ENCODE data around the gene ARMC9. TPM values are rescaled to one million over a fixed set of nuclear protein-coding genes. Genes with fewer than 3 reads are reported as not detected.

ARMC9 gene
- total and polyA plus RNA-seq, 11 donors = 0.95 to 4.7 (median 2.4) TPM

DNA sequence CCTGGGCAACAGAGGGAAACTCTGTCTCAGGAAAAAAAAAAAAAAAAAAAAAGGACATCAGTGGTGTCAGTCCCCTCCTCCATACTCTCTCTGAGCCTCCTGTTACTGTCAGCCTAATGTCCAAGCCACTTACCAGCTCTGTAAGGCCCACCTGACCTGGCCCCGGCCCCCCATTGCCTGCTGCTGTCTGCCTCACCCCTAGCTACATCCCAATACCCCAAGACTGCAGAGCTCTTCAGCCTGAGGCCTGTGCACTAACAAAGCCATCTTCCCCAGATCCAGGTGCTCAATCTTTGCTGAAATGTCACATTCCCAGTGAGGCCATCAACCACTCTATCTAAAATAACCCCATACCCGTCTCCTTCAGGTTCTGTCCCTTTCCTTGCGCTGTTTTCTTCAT lies 5.7 kb downstream of the ARMC9 start:
- TF ChIP-seq, protein P1, sequence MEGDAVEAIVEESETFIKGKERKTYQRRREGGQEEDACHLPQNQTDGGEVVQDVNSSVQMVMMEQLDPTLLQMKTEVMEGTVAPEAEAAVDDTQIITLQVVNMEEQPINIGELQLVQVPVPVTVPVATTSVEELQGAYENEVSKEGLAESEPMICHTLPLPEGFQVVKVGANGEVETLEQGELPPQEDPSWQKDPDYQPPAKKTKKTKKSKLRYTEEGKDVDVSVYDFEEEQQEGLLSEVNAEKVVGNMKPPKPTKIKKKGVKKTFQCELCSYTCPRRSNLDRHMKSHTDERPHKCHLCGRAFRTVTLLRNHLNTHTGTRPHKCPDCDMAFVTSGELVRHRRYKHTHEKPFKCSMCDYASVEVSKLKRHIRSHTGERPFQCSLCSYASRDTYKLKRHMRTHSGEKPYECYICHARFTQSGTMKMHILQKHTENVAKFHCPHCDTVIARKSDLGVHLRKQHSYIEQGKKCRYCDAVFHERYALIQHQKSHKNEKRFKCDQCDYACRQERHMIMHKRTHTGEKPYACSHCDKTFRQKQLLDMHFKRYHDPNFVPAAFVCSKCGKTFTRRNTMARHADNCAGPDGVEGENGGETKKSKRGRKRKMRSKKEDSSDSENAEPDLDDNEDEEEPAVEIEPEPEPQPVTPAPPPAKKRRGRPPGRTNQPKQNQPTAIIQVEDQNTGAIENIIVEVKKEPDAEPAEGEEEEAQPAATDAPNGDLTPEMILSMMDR (IDR thresholded peaks at IDR 0.05) = no peak
- TF ChIP-seq POLR2A (IDR thresholded peaks at IDR 0.05) = no peak
- DNase-seq (no peak), ATAC-seq (no peak)
- no peak overlapping the region for H3K27ac ChIP-seq
- H3K4me1 ChIP-seq = peaks cover 0 to 8% (median 2%) of the 10 kb centered on the region in 12 donors
- 92 to 99% (median 97%) methylated on average over 3 of the region's 3 CpGs for WGBS, 4 donors
- no peaks in the 10 kb centered on the region for H3K9me3 ChIP-seq
- peaks cover 0 to 13% (median 0%) of the 10 kb centered on the region in 9 donors for H3K36me3 ChIP-seq
- intact Hi-C loops (cut with DNase I) = no loop called here
- H3K4me3 ChIP-seq = no peak overlapping the region
- H3K27me3 ChIP-seq = no peaks in the 10 kb centered on the region

DNA sequence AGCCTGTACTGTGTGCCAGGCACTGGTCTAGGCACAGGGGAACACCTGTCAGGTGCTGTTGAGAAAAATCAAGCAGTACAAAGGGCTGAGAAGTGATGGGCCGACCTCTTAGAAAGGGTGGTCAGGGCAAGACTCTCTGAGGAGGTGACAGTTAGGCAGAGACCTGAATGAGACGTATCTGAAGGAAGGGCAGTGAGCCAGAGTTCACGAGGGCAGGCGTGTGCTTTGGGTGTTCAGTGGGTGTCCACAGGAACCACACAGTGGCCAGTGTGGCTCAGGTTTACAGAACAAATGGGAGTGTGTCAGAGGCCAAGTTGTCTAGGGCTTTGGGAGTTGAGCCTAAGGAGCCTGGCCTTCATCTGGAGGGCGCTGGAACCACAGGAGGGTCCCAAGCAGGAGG lies 6.2 kb downstream of the ARMC9 start:
- intact Hi-C loops (cut with DNase I) = no loop called here
- DNase-seq (no peak), ATAC-seq (no peak)
- H3K27me3 ChIP-seq = no peaks in the 10 kb centered on the region
- H3K4me1 ChIP-seq = peaks cover 0 to 4% (median 0%) of the 10 kb centered on the region in 12 donors
- no peak overlapping the region for H3K27ac ChIP-seq
- WGBS, 4 donors = 91 to 95% (median 94%) methylated on average over 5 of the region's 5 CpGs
- no peak overlapping the region for H3K4me3 ChIP-seq
- no peaks in the 10 kb centered on the region for H3K9me3 ChIP-seq
- peaks cover 0 to 18% (median 0%) of the 10 kb centered on the region in 9 donors for H3K36me3 ChIP-seq
- TF ChIP-seq, protein P1 (IDR thresholded peaks at IDR 0.05) = no peak

DNA sequence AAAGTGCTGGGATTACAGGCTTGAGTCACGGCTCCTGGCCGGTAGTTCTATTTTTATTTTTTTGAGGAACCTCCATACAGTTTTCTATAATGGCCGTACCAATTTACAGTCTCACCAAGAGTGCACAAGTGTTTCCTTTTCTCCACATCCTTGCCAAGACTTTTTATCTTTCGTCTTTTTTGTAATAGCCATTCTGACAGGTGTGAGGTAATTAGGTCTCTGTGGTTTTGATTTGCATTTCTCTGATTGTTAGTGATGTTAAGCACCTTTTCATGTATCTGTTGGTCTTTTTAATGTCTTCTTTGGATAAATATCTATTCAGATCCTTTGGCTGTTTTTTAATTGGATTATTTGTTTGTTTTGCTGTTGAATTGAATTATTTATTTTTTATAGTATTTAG lies 9.3 kb downstream of the ARMC9 start:
- TF ChIP-seq, protein P1 (IDR thresholded peaks at IDR 0.05) = no peak
- no peak for TF ChIP-seq POLR2A (IDR thresholded peaks at IDR 0.05)
- no peak for ATAC-seq
- peaks cover 0 to 28% (median 3%) of the 10 kb centered on the region in 9 donors for H3K36me3 ChIP-seq
- no peak overlapping the region for H3K27ac ChIP-seq
- H3K9me3 ChIP-seq = no peaks in the 10 kb centered on the region
- H3K4me3 ChIP-seq = no peak overlapping the region
- 87 to 91% (median 90%) methylated on average over 4 of the region's 4 CpGs for WGBS, 4 donors
- H3K27me3 ChIP-seq = no peaks in the 10 kb centered on the region
- peaks cover 0 to 9% (median 0%) of the 10 kb centered on the region in 12 donors for H3K4me1 ChIP-seq
- no peak for DNase-seq
- intact Hi-C loops (cut with DNase I) = no loop called here

DNA sequence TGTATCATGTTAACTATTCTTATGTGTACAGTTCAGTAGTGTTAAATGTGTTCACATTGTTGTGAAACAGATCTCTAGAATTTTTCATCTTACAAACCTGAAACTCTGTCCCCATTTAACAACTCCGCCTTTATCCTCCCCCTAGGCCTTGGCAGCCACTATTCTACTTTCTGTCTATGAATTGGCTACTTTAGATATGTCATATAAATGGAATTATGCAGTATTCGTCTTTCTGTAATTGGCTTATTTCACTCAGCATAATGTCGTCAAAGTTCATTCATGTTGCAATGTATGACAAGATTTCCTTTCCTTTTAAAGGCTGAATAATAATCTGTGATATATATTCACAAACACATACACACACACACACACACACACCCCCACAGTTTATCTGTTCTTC lies 12.4 kb downstream of the ARMC9 start:
- no peak for ATAC-seq
- intact Hi-C loops (cut with DNase I) = no loop called here
- TF ChIP-seq POLR2A (IDR thresholded peaks at IDR 0.05) = no peak
- TF ChIP-seq, protein P1 (IDR thresholded peaks at IDR 0.05) = no peak
- Histone ChIP-seq H3K4me3 (no peak overlapping the region), H3K9me3 (no peaks in the 10 kb centered on the region), H3K27me3 (no peaks in the 10 kb centered on the region), H3K4me1 (peaks cover 0 to 9% (median 0%) of the 10 kb centered on the region in 12 donors), H3K27ac (no peak overlapping the region), H3K36me3 (peaks cover 0 to 39% (median 3%) of the 10 kb centered on the region in 9 donors)
- DNase-seq = no peak
- 86 to 94% (median 88%) methylated on average over 3 of the region's 3 CpGs for WGBS, 4 donors

Measured in heart left ventricle (tissue), 16 donors.